HepG2 (cell line): Measurements from ENCODE around the gene CTNND2. TPM values are rescaled to one million over a fixed set of nuclear protein-coding genes. Genes with fewer than 3 reads are reported as not detected.

Source experiments
- ATAC-seq: fragments of 200-7000 bp; cut with Tn5 transposase; 3 replicates; pipeline ENCODE4 v1.9.1; 2020; ENCODE audit warnings: mild to moderate bottlenecking, moderate library complexity
- BruUV-seq: library from RNA; stranded (reverse); fragments of 400-500 nt; replicated peaks from 2 replicates; lab custom pipeline; 2021; lab: Mats Ljungman, UMichigan
- CTCF ChIA-PET: fragments of 300-600 bp; formaldehyde crosslinking; extraction: SDS; loops from one replicate; lab custom pipeline; 2021; ENCODE audit warnings: low total read pairs, inconsistent platforms, low intra/inter-chr PET ratio; lab: Yijun Ruan, JAX
- POLR2A ChIA-PET: fragments of 350-600 bp; sonication (Branson Sonifier 250); formaldehyde crosslinking; loops from one replicate; lab custom pipeline; 2020; ENCODE audit warnings: antibody characterized with exemption, inconsistent platforms; lab: Yijun Ruan, JAX
- DNase-seq: peaks from one replicate; pipeline ENCODE4 v3.0.0-alpha.2; 2015; ENCODE audit warnings: low spot score
- FAIRE-seq: peaks from 3 replicates; lab custom pipeline; 2011; peaks lifted over from hg19 to GRCh38; lab: Jason Lieb, UNC
- H2AFZ ChIP-seq: one replicate; pipeline ENCODE4 v1.6.1; 2011; ENCODE audit warnings: low read length, inconsistent platforms
- H3K27ac ChIP-seq: fragments of 300-600 bp; 3 replicates; pipeline ENCODE4 v1.8.0; 2011; ENCODE audit warnings: mixed run types, mild to moderate bottlenecking, mixed read lengths, low read length, inconsistent platforms; ENCODE audit not compliant: insufficient read depth; ENCODE audit errors: extremely low read length
- H3K27me3 ChIP-seq, 2 experiments: fragments of 200-600 bp in 1 of 2; 2 replicates in 1 of 2; 3 replicates in 1 of 2; pipeline versions ENCODE4 v1.6.0 to v1.8.0; 2011; ENCODE audit warnings: low read length in 2 of 2, mild to moderate bottlenecking in 2 of 2, moderate library complexity in 2 of 2, inconsistent platforms in 1 of 2; ENCODE audit not compliant: insufficient read depth in 2 of 2, control insufficient read depth in 1 of 2
- H3K36me3 ChIP-seq, 2 experiments: fragments of 200-600 bp in 1 of 2; replicated peaks in 1 of 2; 2 replicates in 1 of 2; 3 replicates in 1 of 2; pipeline versions ENCODE4 v1.5.1 to v1.8.0; 2011; ENCODE audit warnings: low read length in 2 of 2, inconsistent platforms in 1 of 2; ENCODE audit not compliant: insufficient read depth in 2 of 2, control insufficient read depth in 1 of 2
- H3K4me1 ChIP-seq: 2 replicates; pipeline ENCODE4 v1.5.1; 2012; ENCODE audit warnings: low read length, inconsistent platforms; ENCODE audit not compliant: insufficient read depth
- H3K4me2 ChIP-seq: 2 replicates; pipeline ENCODE4 v1.6.0; 2011; ENCODE audit warnings: low read depth, low read length, inconsistent platforms
- H3K4me3 ChIP-seq, 3 experiments: fragments of 200-600 bp in 1 of 3; sonication (generic), shearing (Covaris generic) in 1 of 3; replicated peaks in 1 of 3; 2 replicates each; pipeline ENCODE4 v1.5.1; 2011 to 2016; ENCODE audit warnings: low read length in 3 of 3, inconsistent platforms in 2 of 3, low read depth in 2 of 3, mild to moderate bottlenecking in 2 of 3, control low read depth in 1 of 3, mixed read lengths in 1 of 3; ENCODE audit not compliant: insufficient read depth in 1 of 3
- H3K79me2 ChIP-seq: one replicate; pipeline ENCODE4 v1.6.1; 2011; ENCODE audit warnings: low read length, inconsistent platforms; ENCODE audit not compliant: insufficient read depth
- H3K9ac ChIP-seq: 2 replicates; pipeline ENCODE4 v1.6.0; 2011; ENCODE audit warnings: mild to moderate bottlenecking, low read depth, low read length, inconsistent platforms; ENCODE audit not compliant: insufficient read depth
- H3K9me3 ChIP-seq: 2 replicates; pipeline ENCODE4 v1.5.1; 2012; ENCODE audit warnings: mild to moderate bottlenecking, low read length
- H4K20me1 ChIP-seq: 2 replicates; pipeline ENCODE4 v1.6.0; 2011; ENCODE audit warnings: inconsistent platforms, mild to moderate bottlenecking, low read length, moderate library complexity; ENCODE audit not compliant: insufficient read depth
- AKAP8 ChIP-seq: sonication (generic); formaldehyde crosslinking; IDR thresholded peaks from 2 replicates; pipeline ENCODE4 v1.5.1; 2020; ENCODE audit warnings: mild to moderate bottlenecking, missing genetic modification reagents
- HES4 ChIP-seq: sonication (generic); formaldehyde crosslinking; IDR thresholded peaks from 2 replicates; pipeline ENCODE4 v1.9.0; 2021; ENCODE audit warnings: mild to moderate bottlenecking, missing genetic modification reagents, borderline replicate concordance
- HMGA1 ChIP-seq: sonication (generic); formaldehyde crosslinking; conservative IDR thresholded peaks from 2 replicates; pipeline ENCODE4 v1.4.0; 2020; ENCODE audit warnings: missing genetic modification reagents
- MXD1 ChIP-seq: sonication (generic); formaldehyde crosslinking; IDR thresholded peaks from 2 replicates; pipeline ENCODE4 v1.4.0; 2020; ENCODE audit warnings: mild to moderate bottlenecking, missing genetic modification reagents
- MZF1 ChIP-seq: sonication (generic); formaldehyde crosslinking; IDR thresholded peaks from 2 replicates; pipeline ENCODE4 v1.8.1; 2023; ENCODE audit warnings: mild to moderate bottlenecking, missing genetic modification reagents, borderline replicate concordance
- NR2F1 ChIP-seq, 2 experiments: fragments of 450-650 bp in 1 of 2; formaldehyde crosslinking in 1 of 2; IDR thresholded peaks; 2 replicates each; pipeline versions ENCODE4 v1.5.0 to v1.6.1; 2016 to 2020; ENCODE audit warnings: mild to moderate bottlenecking in 1 of 2, missing compliant biosample characterization in 1 of 2, missing genetic modification reagents in 1 of 2, moderate library complexity in 1 of 2
- REPIN1 ChIP-seq: sonication (generic); formaldehyde crosslinking; IDR thresholded peaks from 2 replicates; pipeline ENCODE4 v1.8.0; 2022; ENCODE audit warnings: missing genetic modification reagents, low read depth, mild to moderate bottlenecking, borderline replicate concordance
- SALL1 ChIP-seq: sonication (generic); formaldehyde crosslinking; IDR thresholded peaks from 2 replicates; pipeline ENCODE4 v1.8.0; 2022; ENCODE audit warnings: mild to moderate bottlenecking, missing genetic modification reagents
- TCF12 ChIP-seq, 2 experiments: fragments of 450-650 bp in 1 of 2; sonication (generic) in 1 of 2; formaldehyde crosslinking in 1 of 2; IDR thresholded peaks; 2 replicates each; pipeline versions ENCODE4 v1.6.1 to v1.8.0; 2017 to 2022; ENCODE audit warnings: antibody characterized with exemption in 1 of 2, mild to moderate bottlenecking in 1 of 2, missing genetic modification reagents in 1 of 2, moderate library complexity in 1 of 2
- ZNF20 ChIP-seq: sonication (generic); formaldehyde crosslinking; IDR thresholded peaks from 2 replicates; pipeline ENCODE4 v1.4.0; 2020; ENCODE audit warnings: mild to moderate bottlenecking, moderate library complexity, missing genetic modification reagents
- WGBS: methylation state at CpG from one replicate; pipeline ENCODE4 v1.1.6; 2017; ENCODE audit warnings: low lambda C conversion rate; 5-methylcytosine and 5-hydroxymethylcytosine counted together
- in situ Hi-C: cut with HindIII; loops from 2 replicates; pipeline ENCODE4 v1.10.0; 2017; ENCODE audit warnings: low pct_unique_long_range_greater_than_20kb; ENCODE audit not compliant: extremely low pct_ligation_motif_present
- intact Hi-C: fragments of 100-400 bp; cut with micrococcal nuclease; formaldehyde crosslinking; loops from one replicate; pipeline ENCODE4 v1.10.0; 2022; ENCODE audit not compliant: unreplicated experiment
- polyA plus RNA-seq, 8 experiments: library from polyadenylated mRNA; depleted of rRNA in 3 of 8; stranded (reverse) in 7 of 8; unstranded in 1 of 8; fragments of >200 nt; fragmentation: Illumina TruSeq in 4 of 8; extraction: Trizol in 4 of 8; gene quantifications; 2 replicates each; pipeline versions ENCODE4 v1.2.1 to v1.2.3, GENCODE V29; 2011 to 2016; ENCODE audit warnings: low read depth in 4 of 8, missing spikeins in 1 of 8, mixed read lengths in 1 of 8; ENCODE audit not compliant: insufficient read depth in 1 of 8
- total RNA-seq, 5 experiments: library from RNA; depleted of rRNA; stranded (reverse); fragments of >200 nt; fragmentation: Illumina TruSeq; extraction: Trizol; gene quantifications; 2 replicates each; pipeline ENCODE4 v1.2.3, GENCODE V29; 2016; ENCODE audit warnings: low read depth in 1 of 5
- TF ChIP-seq, protein P1 (sequence below): sonication (generic); formaldehyde crosslinking; IDR thresholded peaks from 2 replicates; pipeline ENCODE4 v1.5.0; 2020; ENCODE audit warnings: mild to moderate bottlenecking, missing genetic modification reagents, borderline replicate concordance
- TF ChIP-seq, protein P2 (sequence below): sonication (generic); formaldehyde crosslinking; IDR thresholded peaks from 2 replicates; pipeline ENCODE4 v1.4.0; 2020; ENCODE audit warnings: missing genetic modification reagents, borderline replicate concordance

The CTNND2 gene
- total and polyA plus RNA-seq, 2 of the 13 experiments (the other 11 are each of a cell fraction or from before 2014, with no cell fraction given) = not detected

DNA sequence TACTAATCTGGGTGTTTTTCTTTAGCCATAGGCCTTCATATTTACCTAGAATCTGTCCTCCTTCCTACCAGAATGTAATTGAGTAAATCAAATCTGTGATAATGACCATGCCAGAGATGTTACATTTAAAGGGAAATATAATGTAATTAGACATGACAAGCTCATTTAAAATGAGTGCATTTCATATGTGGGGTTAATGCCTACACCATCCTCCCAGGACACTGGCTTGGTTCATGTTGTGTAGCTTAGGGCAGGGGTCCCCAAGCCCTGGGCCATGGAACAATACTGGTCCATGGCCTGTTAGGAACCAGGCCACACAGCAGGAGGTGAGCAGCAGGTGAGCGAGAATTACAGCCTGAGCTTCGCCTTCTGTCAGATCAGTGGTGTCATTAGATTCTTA lies 866.3 kb downstream of the CTNND2 start (continued):
- no peak for TF ChIP-seq TCF12 (IDR thresholded peaks at IDR 0.05)
- TF ChIP-seq TCF12 (CRISPR knock-in tag; IDR thresholded peaks at IDR 0.05) = no peak
- no peak for TF ChIP-seq HMGA1 (CRISPR knock-in tag)
- no peak for TF ChIP-seq ZNF20
- TF ChIP-seq MXD1 (CRISPR knock-in tag) = no peak
- TF ChIP-seq HES4 (CRISPR knock-in tag) = no peak
- no peak for TF ChIP-seq SALL1 (CRISPR knock-in tag)
- TF ChIP-seq REPIN1 (CRISPR knock-in tag) = no peak
- TF ChIP-seq, protein P1, sequence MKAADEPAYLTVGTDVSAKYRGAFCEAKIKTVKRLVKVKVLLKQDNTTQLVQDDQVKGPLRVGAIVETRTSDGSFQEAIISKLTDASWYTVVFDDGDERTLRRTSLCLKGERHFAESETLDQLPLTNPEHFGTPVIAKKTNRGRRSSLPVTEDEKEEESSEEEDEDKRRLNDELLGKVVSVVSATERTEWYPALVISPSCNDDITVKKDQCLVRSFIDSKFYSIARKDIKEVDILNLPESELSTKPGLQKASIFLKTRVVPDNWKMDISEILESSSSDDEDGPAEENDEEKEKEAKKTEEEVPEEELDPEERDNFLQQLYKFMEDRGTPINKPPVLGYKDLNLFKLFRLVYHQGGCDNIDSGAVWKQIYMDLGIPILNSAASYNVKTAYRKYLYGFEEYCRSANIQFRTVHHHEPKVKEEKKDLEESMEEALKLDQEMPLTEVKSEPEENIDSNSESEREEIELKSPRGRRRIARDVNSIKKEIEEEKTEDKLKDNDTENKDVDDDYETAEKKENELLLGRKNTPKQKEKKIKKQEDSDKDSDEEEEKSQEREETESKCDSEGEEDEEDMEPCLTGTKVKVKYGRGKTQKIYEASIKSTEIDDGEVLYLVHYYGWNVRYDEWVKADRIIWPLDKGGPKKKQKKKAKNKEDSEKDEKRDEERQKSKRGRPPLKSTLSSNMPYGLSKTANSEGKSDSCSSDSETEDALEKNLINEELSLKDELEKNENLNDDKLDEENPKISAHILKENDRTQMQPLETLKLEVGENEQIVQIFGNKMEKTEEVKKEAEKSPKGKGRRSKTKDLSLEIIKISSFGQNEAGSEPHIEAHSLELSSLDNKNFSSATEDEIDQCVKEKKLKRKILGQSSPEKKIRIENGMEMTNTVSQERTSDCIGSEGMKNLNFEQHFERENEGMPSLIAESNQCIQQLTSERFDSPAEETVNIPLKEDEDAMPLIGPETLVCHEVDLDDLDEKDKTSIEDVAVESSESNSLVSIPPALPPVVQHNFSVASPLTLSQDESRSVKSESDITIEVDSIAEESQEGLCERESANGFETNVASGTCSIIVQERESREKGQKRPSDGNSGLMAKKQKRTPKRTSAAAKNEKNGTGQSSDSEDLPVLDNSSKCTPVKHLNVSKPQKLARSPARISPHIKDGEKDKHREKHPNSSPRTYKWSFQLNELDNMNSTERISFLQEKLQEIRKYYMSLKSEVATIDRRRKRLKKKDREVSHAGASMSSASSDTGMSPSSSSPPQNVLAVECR (CRISPR knock-in tag) = no peak

DNA sequence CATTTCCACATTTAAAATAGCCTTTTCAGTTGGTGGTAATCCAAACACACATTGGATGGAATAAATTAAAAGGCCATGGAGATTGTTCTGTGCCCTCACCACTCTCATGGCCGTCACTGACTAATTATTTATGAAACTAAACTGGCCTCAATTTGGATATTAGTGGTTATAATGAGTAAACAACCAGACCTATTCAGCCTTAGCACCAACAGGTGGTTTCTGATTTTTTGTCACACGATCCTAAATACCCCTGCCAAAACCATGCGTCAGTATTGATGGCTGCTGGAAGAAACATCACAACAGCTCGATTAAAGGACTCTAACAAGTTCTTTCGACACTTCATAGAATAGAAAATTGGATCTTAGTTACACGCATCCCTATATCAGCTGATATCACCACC lies 867.2 kb downstream of the CTNND2 start:
- TF ChIP-seq, protein P2, sequence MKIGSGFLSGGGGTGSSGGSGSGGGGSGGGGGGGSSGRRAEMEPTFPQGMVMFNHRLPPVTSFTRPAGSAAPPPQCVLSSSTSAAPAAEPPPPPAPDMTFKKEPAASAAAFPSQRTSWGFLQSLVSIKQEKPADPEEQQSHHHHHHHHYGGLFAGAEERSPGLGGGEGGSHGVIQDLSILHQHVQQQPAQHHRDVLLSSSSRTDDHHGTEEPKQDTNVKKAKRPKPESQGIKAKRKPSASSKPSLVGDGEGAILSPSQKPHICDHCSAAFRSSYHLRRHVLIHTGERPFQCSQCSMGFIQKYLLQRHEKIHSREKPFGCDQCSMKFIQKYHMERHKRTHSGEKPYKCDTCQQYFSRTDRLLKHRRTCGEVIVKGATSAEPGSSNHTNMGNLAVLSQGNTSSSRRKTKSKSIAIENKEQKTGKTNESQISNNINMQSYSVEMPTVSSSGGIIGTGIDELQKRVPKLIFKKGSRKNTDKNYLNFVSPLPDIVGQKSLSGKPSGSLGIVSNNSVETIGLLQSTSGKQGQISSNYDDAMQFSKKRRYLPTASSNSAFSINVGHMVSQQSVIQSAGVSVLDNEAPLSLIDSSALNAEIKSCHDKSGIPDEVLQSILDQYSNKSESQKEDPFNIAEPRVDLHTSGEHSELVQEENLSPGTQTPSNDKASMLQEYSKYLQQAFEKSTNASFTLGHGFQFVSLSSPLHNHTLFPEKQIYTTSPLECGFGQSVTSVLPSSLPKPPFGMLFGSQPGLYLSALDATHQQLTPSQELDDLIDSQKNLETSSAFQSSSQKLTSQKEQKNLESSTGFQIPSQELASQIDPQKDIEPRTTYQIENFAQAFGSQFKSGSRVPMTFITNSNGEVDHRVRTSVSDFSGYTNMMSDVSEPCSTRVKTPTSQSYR (CRISPR knock-in tag) = no peak
- TF ChIP-seq MZF1 (CRISPR knock-in tag) (no peak), AKAP8 (CRISPR knock-in tag) (no peak), NR2F1 (CRISPR knock-in tag; IDR thresholded peaks at IDR 0.05) (no peak)
- TF ChIP-seq, all 625 proteins: peak for 0
- H3K4me3 ChIP-seq = no peak overlapping the region
- no peaks in the 10 kb centered on the region for H3K9me3 ChIP-seq
- 26% methylated on average over 6 of the region's 6 CpGs for WGBS
- no peak for DNase-seq
- H3K36me3 ChIP-seq = no peaks in the 10 kb centered on the region
- H3K27ac ChIP-seq = no peak overlapping the region
- CTCF ChIA-PET = no interaction called here
- H3K27me3 ChIP-seq = no peaks in the 10 kb centered on the region
- no peak overlapping the region for H2AFZ ChIP-seq
- H3K9ac ChIP-seq = no peak overlapping the region
- no peaks in the 10 kb centered on the region for H3K79me2 ChIP-seq
- no peak for ATAC-seq
- no TSS peak for BruUV-seq
- H4K20me1 ChIP-seq = no peaks in the 10 kb centered on the region
- POLR2A ChIA-PET = no interaction called here
- in situ Hi-C loops (no loop called here), intact Hi-C loops (no loop called here)
- H3K4me2 ChIP-seq = no peak overlapping the region
- no peaks in the 10 kb centered on the region for H3K4me1 ChIP-seq
- FAIRE-seq = no peak
